NB4 (cell line): Measurements from ENCODE around the gene NHS.

ENCODE experiments used
- MYC ChIP-seq: IDR thresholded peaks from 2 replicates; pipeline ENCODE4 v1.6.1; 2011; ENCODE audit warnings: low read depth, low read length
- POLR2A ChIP-seq: IDR thresholded peaks from 2 replicates; pipeline ENCODE4 v1.6.1; 2011; ENCODE audit warnings: mild to moderate bottlenecking; ENCODE audit not compliant: insufficient read length; ENCODE audit errors: extremely low read depth
- TF ChIP-seq, protein P1 (sequence below): IDR thresholded peaks from one replicate; pipeline ENCODE4 v1.5.1; 2012; ENCODE audit warnings: low read depth, low read length
- TF ChIP-seq, protein P2 (sequence below): IDR thresholded peaks from 2 replicates; pipeline ENCODE4 v1.6.1; 2011; ENCODE audit warnings: low read depth, low read length

DNA sequence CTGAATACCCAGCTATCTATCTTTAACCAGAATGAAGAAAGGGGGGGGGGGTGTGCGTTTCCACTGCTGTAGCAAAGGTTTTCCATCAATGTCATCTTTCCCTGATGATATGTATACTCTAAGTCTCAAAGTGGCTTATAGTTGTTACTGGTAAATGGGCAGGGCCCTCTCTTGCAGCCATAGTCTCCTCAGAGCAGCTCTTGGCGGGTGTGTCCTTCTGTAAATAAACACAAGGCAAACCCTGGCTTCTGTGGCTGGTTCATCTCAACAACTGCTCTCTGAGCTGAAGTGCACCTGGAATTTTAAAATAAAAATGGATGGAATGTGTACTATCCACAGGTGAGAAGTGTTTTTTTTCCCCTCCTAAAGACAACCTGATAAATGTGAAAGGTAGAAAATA, 304.8 kb downstream of the NHS start:
- TF ChIP-seq, protein P1, sequence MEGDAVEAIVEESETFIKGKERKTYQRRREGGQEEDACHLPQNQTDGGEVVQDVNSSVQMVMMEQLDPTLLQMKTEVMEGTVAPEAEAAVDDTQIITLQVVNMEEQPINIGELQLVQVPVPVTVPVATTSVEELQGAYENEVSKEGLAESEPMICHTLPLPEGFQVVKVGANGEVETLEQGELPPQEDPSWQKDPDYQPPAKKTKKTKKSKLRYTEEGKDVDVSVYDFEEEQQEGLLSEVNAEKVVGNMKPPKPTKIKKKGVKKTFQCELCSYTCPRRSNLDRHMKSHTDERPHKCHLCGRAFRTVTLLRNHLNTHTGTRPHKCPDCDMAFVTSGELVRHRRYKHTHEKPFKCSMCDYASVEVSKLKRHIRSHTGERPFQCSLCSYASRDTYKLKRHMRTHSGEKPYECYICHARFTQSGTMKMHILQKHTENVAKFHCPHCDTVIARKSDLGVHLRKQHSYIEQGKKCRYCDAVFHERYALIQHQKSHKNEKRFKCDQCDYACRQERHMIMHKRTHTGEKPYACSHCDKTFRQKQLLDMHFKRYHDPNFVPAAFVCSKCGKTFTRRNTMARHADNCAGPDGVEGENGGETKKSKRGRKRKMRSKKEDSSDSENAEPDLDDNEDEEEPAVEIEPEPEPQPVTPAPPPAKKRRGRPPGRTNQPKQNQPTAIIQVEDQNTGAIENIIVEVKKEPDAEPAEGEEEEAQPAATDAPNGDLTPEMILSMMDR = no peak
- TF ChIP-seq, protein P2, sequence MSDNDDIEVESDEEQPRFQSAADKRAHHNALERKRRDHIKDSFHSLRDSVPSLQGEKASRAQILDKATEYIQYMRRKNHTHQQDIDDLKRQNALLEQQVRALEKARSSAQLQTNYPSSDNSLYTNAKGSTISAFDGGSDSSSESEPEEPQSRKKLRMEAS = no peak
- TF ChIP-seq POLR2A (no peak), MYC (no peak)
